ENCODE data around the gene HEPHL1. TPM values are rescaled to one million over a fixed set of nuclear protein-coding genes. Genes with fewer than 3 reads are reported as not detected.

HEPHL1 gene
- total and polyA plus RNA-seq, 2 donors (not counting 1 experiment from before 2014, with no cell fraction given), result not detected

DNA sequence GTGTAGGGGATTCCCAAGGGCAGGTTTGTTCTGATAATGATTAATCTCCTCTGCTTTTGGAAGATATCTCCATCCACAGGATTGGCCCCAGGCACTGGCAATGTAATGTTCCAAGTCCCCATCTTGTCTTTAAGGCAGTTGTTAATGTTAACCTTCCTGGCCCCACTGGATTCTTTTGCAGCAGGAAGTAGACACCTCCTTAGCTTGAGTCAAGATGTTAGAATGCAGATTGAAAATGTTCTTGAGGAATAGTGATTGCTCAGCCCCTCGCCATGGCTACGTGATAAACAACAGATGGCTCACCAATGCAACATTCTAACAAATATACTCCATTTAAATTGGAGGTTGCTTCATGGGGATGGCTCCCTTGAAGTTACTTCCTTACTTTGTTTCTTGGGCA is 7.3 kb downstream of the HEPHL1 start:
- H3K4me2 ChIP-seq (replicated peaks; ENCODE audit: low read depth, low read length, poor library complexity, severe bottlenecking), result no peak overlapping the region
- Mint-ChIP-seq H3K27me3 (no peaks in the 10 kb centered on the region), H3K4me1 (no peaks in the 10 kb centered on the region), H3K9me3 (ENCODE audit: insufficient read depth) (peaks cover 9% of the 10 kb centered on the region), H3K27ac (no peak overlapping the region), H3K4me3 (no peak overlapping the region)
- no peak overlapping the region for H2AFZ ChIP-seq (ENCODE audit: insufficient read depth, low read depth, low read length, poor library complexity, severe bottlenecking)
- no peak for ATAC-seq (ENCODE audit: low read depth)
- H3K9me3 ChIP-seq (ENCODE audit: control extremely low read depth in 1 of 3, control insufficient read depth in 2 of 3, insufficient read depth in 1 of 3, low read length in 2 of 3), result peaks cover 0 to 3% (median 1%) of the 10 kb centered on the region in 3 donors
- ChIA-PET POLR2A (no interaction called here), CTCF (no interaction called here)
- H3K27me3 ChIP-seq (replicated peaks in 1 of 4; ENCODE audit: control extremely low read depth in 1 of 4, control insufficient read depth in 3 of 4, insufficient read depth in 4 of 4, low read length in 3 of 4), result no peaks in the 10 kb centered on the region
- no peaks in the 10 kb centered on the region for H3K36me3 ChIP-seq (replicated peaks in 1 of 2; ENCODE audit: control extremely low read depth in 1 of 2, control insufficient read depth in 1 of 2, extremely low read depth in 1 of 2, insufficient read depth in 2 of 2, low read length in 1 of 2)
- no peaks in the 10 kb centered on the region for H4K20me1 ChIP-seq (ENCODE audit: control insufficient read depth, insufficient read depth, low read length, poor library complexity, severe bottlenecking)
- TF ChIP-seq, protein P1, sequence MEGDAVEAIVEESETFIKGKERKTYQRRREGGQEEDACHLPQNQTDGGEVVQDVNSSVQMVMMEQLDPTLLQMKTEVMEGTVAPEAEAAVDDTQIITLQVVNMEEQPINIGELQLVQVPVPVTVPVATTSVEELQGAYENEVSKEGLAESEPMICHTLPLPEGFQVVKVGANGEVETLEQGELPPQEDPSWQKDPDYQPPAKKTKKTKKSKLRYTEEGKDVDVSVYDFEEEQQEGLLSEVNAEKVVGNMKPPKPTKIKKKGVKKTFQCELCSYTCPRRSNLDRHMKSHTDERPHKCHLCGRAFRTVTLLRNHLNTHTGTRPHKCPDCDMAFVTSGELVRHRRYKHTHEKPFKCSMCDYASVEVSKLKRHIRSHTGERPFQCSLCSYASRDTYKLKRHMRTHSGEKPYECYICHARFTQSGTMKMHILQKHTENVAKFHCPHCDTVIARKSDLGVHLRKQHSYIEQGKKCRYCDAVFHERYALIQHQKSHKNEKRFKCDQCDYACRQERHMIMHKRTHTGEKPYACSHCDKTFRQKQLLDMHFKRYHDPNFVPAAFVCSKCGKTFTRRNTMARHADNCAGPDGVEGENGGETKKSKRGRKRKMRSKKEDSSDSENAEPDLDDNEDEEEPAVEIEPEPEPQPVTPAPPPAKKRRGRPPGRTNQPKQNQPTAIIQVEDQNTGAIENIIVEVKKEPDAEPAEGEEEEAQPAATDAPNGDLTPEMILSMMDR (IDR thresholded peaks at IDR 0.05), result no peak
- TF ChIP-seq EZH2 (IDR thresholded peaks at IDR 0.05; ENCODE audit: borderline replicate concordance, insufficient read depth, low read depth, low read length, poor library complexity, severe bottlenecking), result no peak
- intact Hi-C loops (cut with micrococcal nuclease), result no loop called here
- no peak overlapping the region for H3K27ac ChIP-seq (ENCODE audit: low read length in 2 of 2)
- no peak for DNase-seq
- H3K9ac ChIP-seq (ENCODE audit: low read length), result no peak overlapping the region
- H3K4me3 ChIP-seq (ENCODE audit: control extremely low read depth in 1 of 5, extremely low read depth in 1 of 5, insufficient read depth in 1 of 5, low read depth in 2 of 5, low read length in 4 of 5), result no peak overlapping the region
- WGBS (ENCODE audit: insufficient coverage), result no CpG with 5 or more reads among the region's 2 CpGs
- H3K4me1 ChIP-seq (ENCODE audit: control insufficient read depth in 2 of 2, insufficient read depth in 2 of 2, low read length in 2 of 2), result no peaks in the 10 kb centered on the region
- H3K79me2 ChIP-seq (ENCODE audit: control insufficient read depth, insufficient read depth, low read length), result no peaks in the 10 kb centered on the region

DNA sequence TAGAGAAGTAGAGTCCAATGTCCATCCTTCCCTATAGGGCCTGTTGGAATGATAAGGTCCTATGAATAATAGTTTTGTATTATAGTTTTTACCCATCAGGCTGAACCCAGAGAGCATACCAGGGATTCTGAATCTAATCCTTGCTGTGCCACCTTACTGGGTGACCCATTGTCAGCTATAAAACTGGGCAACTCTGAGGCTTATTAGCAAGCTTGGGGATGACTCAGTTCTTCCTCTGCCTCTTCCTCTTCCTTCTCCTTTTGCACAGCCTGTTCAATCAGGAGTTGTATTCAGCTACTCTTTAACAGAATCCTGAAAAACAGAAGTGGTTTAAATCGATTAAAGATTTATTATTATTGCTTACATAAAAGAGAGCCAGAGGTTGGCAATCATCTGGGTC is 8.9 kb downstream of the HEPHL1 start:
- intact Hi-C loops (cut with micrococcal nuclease), result no loop called here
- POLR2A ChIA-PET, result no interaction called here
- Histone ChIP-seq H3K4me3 (ENCODE audit: control extremely low read depth in 1 of 5, extremely low read depth in 1 of 5, insufficient read depth in 1 of 5, low read depth in 2 of 5, low read length in 4 of 5) (no peak overlapping the region), H3K27ac (ENCODE audit: low read length in 2 of 2) (no peak overlapping the region), H3K27me3 (replicated peaks in 1 of 4; ENCODE audit: control extremely low read depth in 1 of 4, control insufficient read depth in 3 of 4, insufficient read depth in 4 of 4, low read length in 3 of 4) (no peaks in the 10 kb centered on the region), H2AFZ (ENCODE audit: insufficient read depth, low read depth, low read length, poor library complexity, severe bottlenecking) (no peak overlapping the region), H3K4me2 (replicated peaks; ENCODE audit: low read depth, low read length, poor library complexity, severe bottlenecking) (no peak overlapping the region), H3K79me2 (ENCODE audit: control insufficient read depth, insufficient read depth, low read length) (no peaks in the 10 kb centered on the region), H3K4me1 (ENCODE audit: control insufficient read depth in 2 of 2, insufficient read depth in 2 of 2, low read length in 2 of 2) (no peaks in the 10 kb centered on the region), H3K36me3 (replicated peaks in 1 of 2; ENCODE audit: control extremely low read depth in 1 of 2, control insufficient read depth in 1 of 2, extremely low read depth in 1 of 2, insufficient read depth in 2 of 2, low read length in 1 of 2) (no peaks in the 10 kb centered on the region), H3K9me3 (ENCODE audit: control extremely low read depth in 1 of 3, control insufficient read depth in 2 of 3, insufficient read depth in 1 of 3, low read length in 2 of 3) (peaks cover 0 to 3% (median 1%) of the 10 kb centered on the region in 3 donors), H3K9ac (ENCODE audit: low read length) (no peak overlapping the region), H4K20me1 (ENCODE audit: control insufficient read depth, insufficient read depth, low read length, poor library complexity, severe bottlenecking) (no peaks in the 10 kb centered on the region)
- peaks cover 9% of the 10 kb centered on the region for H3K9me3 Mint-ChIP-seq (ENCODE audit: insufficient read depth)
- no peaks in the 10 kb centered on the region for H3K4me1 Mint-ChIP-seq
- H3K27me3 Mint-ChIP-seq, result peaks cover 4% of the 10 kb centered on the region
- H3K27ac Mint-ChIP-seq, result no peak overlapping the region
- TF ChIP-seq EZH2 (IDR thresholded peaks at IDR 0.05; ENCODE audit: borderline replicate concordance, insufficient read depth, low read depth, low read length, poor library complexity, severe bottlenecking), result no peak
- TF ChIP-seq, protein P1 (IDR thresholded peaks at IDR 0.05), result no peak
- DNase-seq (no peak), ATAC-seq (ENCODE audit: low read depth) (no peak)
- no CpG with 5 or more reads among the region's 1 CpG for WGBS (ENCODE audit: insufficient coverage)
- H3K4me3 Mint-ChIP-seq, result no peak overlapping the region
- CTCF ChIA-PET, result no interaction called here

Data from B cell (primary cell).